MG63 (cell line): Measurements from ENCODE around the gene ATL1. TPM values are rescaled to one million over a fixed set of nuclear protein-coding genes. Genes with fewer than 3 reads are reported as not detected.
"Not testable (repeated sequence)": the region's sequence is repeated elsewhere in the genome, so short reads cannot be mapped to it uniquely, and the experiment has no call there.

Experiments
- DNase-seq: peaks from one replicate; pipeline ENCODE4 v3.0.0-alpha.2; 2020
- H3K27me3 ChIP-seq: fragments of 250-450 bp; sonication (Bioruptor Pico); 2 replicates; pipeline ENCODE4 v1.5.1; 2020; ENCODE audit warnings: mild to moderate bottlenecking, moderate library complexity
- H3K36me3 ChIP-seq: fragments of 250-450 bp; sonication (Bioruptor Pico); 2 replicates; pipeline ENCODE4 v1.5.1; 2020; ENCODE audit warnings: mild to moderate bottlenecking, moderate library complexity
- H3K4me3 ChIP-seq: fragments of 250-450 bp; sonication (Bioruptor Pico); 2 replicates; pipeline ENCODE4 v1.5.1; 2020; ENCODE audit warnings: mild to moderate bottlenecking, moderate library complexity
- H3K9me3 ChIP-seq: fragments of 250-450 bp; sonication (Bioruptor Pico); 2 replicates; pipeline ENCODE4 v1.5.1; 2020; ENCODE audit warnings: mild to moderate bottlenecking, moderate library complexity
- total RNA-seq: library from RNA; depleted of rRNA; stranded (reverse); fragments of >200 nt; shearing (Covaris generic); gene quantifications from 2 replicates; pipeline ENCODE4 v1.2.3, GENCODE V29; 2014; ENCODE audit warnings: low replicate concordance

The ATL1 gene
- total RNA-seq, 1 experiment from 2014 or later: not detected

GRCh38 chr14:50658203-50658602, 98.3 kb downstream of the ATL1 start:
- no peaks in the 10 kb centered on the region for H3K9me3 ChIP-seq
- H3K4me3 ChIP-seq: no peak overlapping the region
- peaks cover 12% of the 10 kb centered on the region for H3K36me3 ChIP-seq
- H3K27me3 ChIP-seq: no peaks in the 10 kb centered on the region
- no peak for DNase-seq

GRCh38 chr14:50659327-50659974, 99.5 kb downstream of the ATL1 start:
- Histone ChIP-seq H3K27me3 (no peaks in the 10 kb centered on the region), H3K4me3 (no peak overlapping the region), H3K36me3 (peaks cover 12% of the 10 kb centered on the region), H3K9me3 (no peaks in the 10 kb centered on the region)
- no peak for DNase-seq

GRCh38 chr14:50664579-50664978, 104.6 kb downstream of the ATL1 start:
- DNase-seq, H3K27me3 ChIP-seq, H3K4me3 ChIP-seq, H3K9me3 ChIP-seq: not testable (repeated sequence)
- H3K36me3 ChIP-seq: peaks cover 12% of the 10 kb centered on the region

DNA sequence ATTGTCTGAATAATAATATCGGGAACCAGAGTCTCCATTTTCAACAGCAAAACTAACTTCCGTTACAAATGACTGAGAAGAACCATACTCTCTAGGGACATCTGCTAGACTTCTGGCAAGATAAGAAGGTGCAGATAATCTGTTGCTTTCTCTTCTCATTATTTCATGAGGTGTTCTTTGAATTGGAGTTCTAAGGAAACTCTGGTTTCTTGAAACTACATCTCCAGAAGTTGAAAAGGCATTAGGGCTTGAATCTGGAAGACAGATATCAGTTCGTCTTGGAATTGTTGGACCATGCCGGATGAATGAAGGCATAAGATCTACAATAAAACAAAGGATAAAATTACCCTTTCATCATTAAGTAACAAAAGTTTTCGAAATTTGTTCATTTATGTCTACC, 105.4 kb downstream of the ATL1 start:
- H3K27me3 ChIP-seq, DNase-seq, H3K4me3 ChIP-seq, H3K9me3 ChIP-seq: not testable (repeated sequence)
- H3K36me3 ChIP-seq: peaks cover 12% of the 10 kb centered on the region

GRCh38 chr14:50666772-50667683, 107.1 kb downstream of the ATL1 start:
- H3K4me3 ChIP-seq: peak overlapping the region; percentile 66
- peak; percentile 31 for DNase-seq
- H3K36me3 ChIP-seq: 0 out of 2 replicates have a peak, but pooled peaks cover 3% of the 10 kb centered on the region

DNA sequence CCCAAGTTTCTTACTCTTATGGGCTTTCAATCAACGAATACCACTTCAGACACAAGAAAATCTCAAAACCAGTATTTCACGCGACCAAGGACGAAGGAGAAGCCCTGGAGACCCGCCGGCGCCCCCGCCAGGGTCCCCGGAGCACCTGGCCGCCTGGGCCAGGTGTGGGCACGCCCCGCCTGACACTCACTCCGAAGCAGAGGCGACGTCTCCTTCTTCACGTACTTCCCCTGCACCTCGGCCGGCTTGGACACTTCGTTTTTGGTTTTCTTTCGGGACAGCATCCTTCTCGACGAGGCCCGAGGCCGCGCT, 107.7 kb downstream of the ATL1 start:
- H3K9me3 ChIP-seq: no peaks in the 10 kb centered on the region
- DNase-seq: no peak
- no peaks in the 10 kb centered on the region for H3K36me3 ChIP-seq
- H3K4me3 ChIP-seq: peak overlapping the region; percentile 66
- H3K27me3 ChIP-seq: no peaks in the 10 kb centered on the region

More at GRCh38 chr14:50666772-50667683, 107.1 kb downstream of the ATL1 start:
- no peaks in the 10 kb centered on the region for H3K9me3 ChIP-seq
- H3K27me3 ChIP-seq: no peaks in the 10 kb centered on the region

GRCh38 chr14:50667996-50668825, 108.3 kb downstream of the ATL1 start, which contains the start of gene SAV1:
SAV1 (minus strand) TSS chr14:50668306; CDS start chr14:50667967, 339 bp downstream.
- DNase-seq: peak; percentile 69
- Histone ChIP-seq H3K4me3 (peak within 1 kb of the TSS; percentile 66), H3K36me3 (no peaks in the 10 kb centered on the region), H3K9me3 (no peaks in the 10 kb centered on the region), H3K27me3 (no peaks in the 10 kb centered on the region)

GRCh38 chr14:50668826-50669143, 108.8 kb downstream of the ATL1 start:
- H3K36me3 ChIP-seq: no peaks in the 10 kb centered on the region
- no peaks in the 10 kb centered on the region for H3K27me3 ChIP-seq
- H3K9me3 ChIP-seq: no peaks in the 10 kb centered on the region
- no peak for DNase-seq
- H3K4me3 ChIP-seq: peak overlapping the region; percentile 66

DNA sequence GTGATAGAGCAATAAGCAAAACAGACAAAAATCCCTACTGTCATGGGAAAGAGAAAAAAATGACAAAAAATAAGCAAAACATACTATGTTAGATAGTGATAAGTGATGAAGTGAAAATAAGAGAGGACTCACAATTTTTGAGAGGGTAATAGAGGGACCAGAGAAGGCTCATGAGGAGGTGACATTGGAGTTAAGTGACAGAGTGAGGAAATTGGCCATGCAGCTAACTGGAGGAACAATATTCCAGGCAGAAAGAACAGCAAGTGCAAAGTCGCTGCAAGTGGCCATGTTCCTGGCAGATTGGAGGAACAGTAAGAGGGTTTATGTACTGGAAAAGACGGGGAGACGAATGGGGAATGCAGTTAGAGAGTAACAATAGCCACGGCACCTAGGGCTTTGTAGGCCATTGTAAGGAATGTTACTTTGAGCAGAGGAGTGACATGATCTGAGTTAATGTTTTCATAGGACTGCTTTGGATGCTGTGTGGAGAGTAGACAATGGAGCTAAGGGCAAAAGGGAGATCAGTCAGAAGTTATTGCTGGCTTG, 109.6 kb downstream of the ATL1 start:
- no peaks in the 10 kb centered on the region for H3K27me3 ChIP-seq
- no peak for DNase-seq
- no peak overlapping the region for H3K4me3 ChIP-seq
- no peaks in the 10 kb centered on the region for H3K9me3 ChIP-seq
- no peaks in the 10 kb centered on the region for H3K36me3 ChIP-seq

GRCh38 chr14:50670196-50670865, 110.4 kb downstream of the ATL1 start:
- DNase-seq: no peak
- H3K36me3 ChIP-seq: no peaks in the 10 kb centered on the region
- no peaks in the 10 kb centered on the region for H3K27me3 ChIP-seq
- H3K9me3 ChIP-seq: no peaks in the 10 kb centered on the region
- H3K4me3 ChIP-seq: no peak overlapping the region

GRCh38 chr14:50670866-50671256, 110.9 kb downstream of the ATL1 start:
- H3K9me3 ChIP-seq: no peaks in the 10 kb centered on the region
- no peaks in the 10 kb centered on the region for H3K27me3 ChIP-seq
- no peak for DNase-seq
- H3K36me3 ChIP-seq: no peaks in the 10 kb centered on the region
- no peak overlapping the region for H3K4me3 ChIP-seq

DNA sequence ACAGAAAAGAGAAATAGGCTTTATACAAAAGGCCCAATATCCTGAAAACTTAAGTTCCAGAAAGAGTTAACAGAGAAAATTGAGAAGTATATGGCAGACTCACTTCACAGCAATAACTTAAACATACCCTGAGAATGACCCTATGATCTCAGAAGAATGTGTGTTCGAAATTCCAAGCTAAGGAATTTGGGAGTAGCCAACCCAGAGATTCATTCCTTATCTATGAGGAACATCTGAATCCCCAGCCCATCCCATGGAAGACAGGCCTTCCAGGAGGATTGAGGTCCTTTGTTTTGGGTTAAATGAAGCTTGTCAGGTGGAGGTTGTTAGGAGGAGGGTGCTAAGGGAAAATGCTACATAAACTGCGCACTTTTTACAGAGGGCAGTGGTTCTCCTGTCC, 115.7 kb downstream of the ATL1 start:
- Histone ChIP-seq H3K4me3 (no peak overlapping the region), H3K9me3 (no peaks in the 10 kb centered on the region), H3K36me3 (no peaks in the 10 kb centered on the region), H3K27me3 (no peaks in the 10 kb centered on the region)
- DNase-seq: peak; percentile 19

DNA sequence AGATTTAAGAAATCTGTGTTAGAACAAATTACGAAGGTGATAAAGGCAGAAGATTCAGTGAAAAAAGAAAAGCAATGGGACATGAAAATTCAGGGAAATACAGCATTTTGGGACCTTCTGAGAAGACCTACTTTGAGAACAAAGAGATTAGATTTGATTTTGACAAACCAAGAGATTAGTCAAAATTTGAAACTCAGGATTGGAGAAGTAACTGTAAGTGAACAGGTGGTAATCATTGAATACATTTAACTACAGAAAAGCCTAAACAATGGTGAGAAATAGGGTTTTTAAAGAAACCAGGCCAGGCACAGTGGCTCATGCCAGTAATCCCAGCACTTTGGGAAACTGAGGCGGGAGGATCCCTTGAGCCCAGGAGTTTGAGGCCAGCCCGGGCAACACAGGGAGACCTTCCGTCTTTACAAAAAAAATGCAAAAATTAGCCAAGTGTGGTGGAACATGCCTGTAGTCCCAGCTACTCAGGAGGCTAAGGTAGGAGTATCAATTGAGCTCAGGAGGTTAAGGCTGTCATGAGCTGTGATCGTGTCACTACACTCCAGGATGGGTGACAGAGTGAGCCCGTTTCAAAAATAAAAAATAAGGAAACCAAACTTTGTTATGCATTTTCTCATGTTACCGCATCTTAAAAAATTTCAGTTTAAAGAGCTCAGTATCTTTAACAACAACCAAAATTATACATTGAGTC, 117.0 kb downstream of the ATL1 start:
- no peaks in the 10 kb centered on the region for H3K9me3 ChIP-seq
- no peaks in the 10 kb centered on the region for H3K27me3 ChIP-seq
- H3K36me3 ChIP-seq: no peaks in the 10 kb centered on the region
- no peak for DNase-seq
- no peak overlapping the region for H3K4me3 ChIP-seq

- Histone ChIP-seq H3K36me3 (no peaks in the 10 kb centered on the region), H3K9me3 (no peaks in the 10 kb centered on the region), H3K4me3 (no peak overlapping the region), H3K27me3 (no peaks in the 10 kb centered on the region)
- DNase-seq: no peak
Observed at GRCh38 chr14:50677527-50678063, 117.7 kb downstream of the ATL1 start.

- no peaks in the 10 kb centered on the region for H3K36me3 ChIP-seq
- no peak overlapping the region for H3K4me3 ChIP-seq
- no peaks in the 10 kb centered on the region for H3K27me3 ChIP-seq
- H3K9me3 ChIP-seq: no peaks in the 10 kb centered on the region
- no peak for DNase-seq
Observed at GRCh38 chr14:50678163-50678562, 118.2 kb downstream of the ATL1 start.

DNA sequence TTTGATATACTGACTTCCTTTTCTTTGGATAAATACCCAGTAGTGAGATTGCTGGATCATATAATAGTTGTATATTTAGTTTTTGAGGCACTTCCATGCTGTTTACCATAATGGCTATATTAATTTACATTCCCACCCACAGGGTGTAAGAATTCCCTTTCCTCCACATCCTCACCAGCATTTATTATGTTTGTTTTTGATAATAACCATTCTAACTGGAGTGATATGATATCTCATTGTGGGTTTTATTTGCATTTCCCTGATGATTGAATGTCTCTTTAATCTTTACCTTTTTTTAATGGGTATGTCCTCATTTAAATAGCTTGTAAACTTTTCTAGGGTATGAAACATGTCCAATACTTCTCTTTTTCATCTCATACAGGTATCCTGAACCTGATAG, 119.7 kb downstream of the ATL1 start:
- Histone ChIP-seq H3K9me3 (no peaks in the 10 kb centered on the region), H3K27me3 (no peaks in the 10 kb centered on the region), H3K4me3 (no peak overlapping the region), H3K36me3 (no peaks in the 10 kb centered on the region)
- no peak for DNase-seq
